ENCODE measurements around the gene RCAN3.
"Not testable (repeated sequence)": the region's sequence is repeated elsewhere in the genome, so short reads cannot be mapped to it uniquely, and the experiment has no call there.

Gene RCAN3

GRCh38 chr1:24514946-24515345 is 12.3 kb downstream of the RCAN3 start:
- Histone ChIP-seq H3K27ac (ENCODE audit: low read depth, low read length) (no peak overlapping the region), H3K36me3 (ENCODE audit: control insufficient read depth, insufficient read depth, low read length) (no peaks in the 10 kb centered on the region; the same call in none of the 2 replicates), H3K9ac (ENCODE audit: low read depth, low read length) (no peak overlapping the region), H3K4me1 (ENCODE audit: control insufficient read depth, insufficient read depth, low read length) (no peaks in the 10 kb centered on the region; the same call in 1 of the 2 replicates), H3K27me3 (ENCODE audit: control insufficient read depth, insufficient read depth, low read length) (no peaks in the 10 kb centered on the region), H3K9me3 (ENCODE audit: control insufficient read depth, insufficient read depth, low read length) (no peaks in the 10 kb centered on the region), H3K4me3 (ENCODE audit: low read depth, low read length) (no peak overlapping the region)

GRCh38 chr1:24515671-24516209 is 13.1 kb downstream of the RCAN3 start:
- H3K9ac ChIP-seq (ENCODE audit: low read depth, low read length); H3K9me3 ChIP-seq (ENCODE audit: control insufficient read depth, insufficient read depth, low read length); H3K27ac ChIP-seq (ENCODE audit: low read depth, low read length); H3K4me1 ChIP-seq (ENCODE audit: control insufficient read depth, insufficient read depth, low read length); H3K4me3 ChIP-seq (ENCODE audit: low read depth, low read length); H3K36me3 ChIP-seq (ENCODE audit: control insufficient read depth, insufficient read depth, low read length); H3K27me3 ChIP-seq (ENCODE audit: control insufficient read depth, insufficient read depth, low read length): not testable (repeated sequence)

DNA sequence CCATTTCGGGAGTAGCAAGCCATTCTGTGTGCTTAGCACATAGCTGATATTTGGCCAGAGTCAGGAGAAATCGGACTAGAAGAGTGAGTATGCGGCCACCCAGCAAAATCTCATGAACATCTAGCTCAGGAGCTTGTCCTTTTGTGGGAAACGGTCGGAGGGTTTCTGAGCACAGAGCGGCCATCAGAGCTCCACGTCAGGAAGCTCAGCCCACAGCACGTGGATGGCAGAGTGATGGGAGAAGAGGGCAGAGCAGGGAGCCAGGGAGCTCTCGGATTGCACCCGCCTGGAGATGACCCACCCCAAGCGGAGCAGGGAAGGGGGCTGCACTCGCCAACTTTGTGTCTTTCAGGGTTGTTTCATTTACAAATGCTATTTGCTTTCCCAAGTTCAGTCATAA is 13.9 kb downstream of the RCAN3 start:
- Histone ChIP-seq H3K27me3 (ENCODE audit: control insufficient read depth, insufficient read depth, low read length) (no peaks in the 10 kb centered on the region), H3K27ac (ENCODE audit: low read depth, low read length) (no peak overlapping the region), H3K9me3 (ENCODE audit: control insufficient read depth, insufficient read depth, low read length) (no peaks in the 10 kb centered on the region), H3K4me3 (ENCODE audit: low read depth, low read length) (no peak overlapping the region), H3K9ac (ENCODE audit: low read depth, low read length) (no peak overlapping the region), H3K4me1 (ENCODE audit: control insufficient read depth, insufficient read depth, low read length) (no peaks in the 10 kb centered on the region), H3K36me3 (ENCODE audit: control insufficient read depth, insufficient read depth, low read length) (no peaks in the 10 kb centered on the region; the same call in 1 of the 2 replicates)

GRCh38 chr1:24517898-24518297 is 15.3 kb downstream of the RCAN3 start:
- H3K4me1 ChIP-seq (ENCODE audit: control insufficient read depth, insufficient read depth, low read length), result no peaks in the 10 kb centered on the region
- H3K27ac ChIP-seq (ENCODE audit: low read depth, low read length), result no peak overlapping the region
- H3K4me3 ChIP-seq (ENCODE audit: low read depth, low read length), result no peak overlapping the region
- no peaks in the 10 kb centered on the region; the same call in 1 of the 2 replicates for H3K36me3 ChIP-seq (ENCODE audit: control insufficient read depth, insufficient read depth, low read length)
- H3K9ac ChIP-seq (ENCODE audit: low read depth, low read length), result no peak overlapping the region
- H3K9me3 ChIP-seq (ENCODE audit: control insufficient read depth, insufficient read depth, low read length), result no peaks in the 10 kb centered on the region
- no peaks in the 10 kb centered on the region for H3K27me3 ChIP-seq (ENCODE audit: control insufficient read depth, insufficient read depth, low read length)

GRCh38 chr1:24520282-24520681 is 17.6 kb downstream of the RCAN3 start:
- not testable (repeated sequence) for H3K9me3 ChIP-seq (ENCODE audit: control insufficient read depth, insufficient read depth, low read length); H3K27ac ChIP-seq (ENCODE audit: low read depth, low read length); H3K4me1 ChIP-seq (ENCODE audit: control insufficient read depth, insufficient read depth, low read length); H3K36me3 ChIP-seq (ENCODE audit: control insufficient read depth, insufficient read depth, low read length); H3K27me3 ChIP-seq (ENCODE audit: control insufficient read depth, insufficient read depth, low read length); H3K4me3 ChIP-seq (ENCODE audit: low read depth, low read length); H3K9ac ChIP-seq (ENCODE audit: low read depth, low read length)

DNA sequence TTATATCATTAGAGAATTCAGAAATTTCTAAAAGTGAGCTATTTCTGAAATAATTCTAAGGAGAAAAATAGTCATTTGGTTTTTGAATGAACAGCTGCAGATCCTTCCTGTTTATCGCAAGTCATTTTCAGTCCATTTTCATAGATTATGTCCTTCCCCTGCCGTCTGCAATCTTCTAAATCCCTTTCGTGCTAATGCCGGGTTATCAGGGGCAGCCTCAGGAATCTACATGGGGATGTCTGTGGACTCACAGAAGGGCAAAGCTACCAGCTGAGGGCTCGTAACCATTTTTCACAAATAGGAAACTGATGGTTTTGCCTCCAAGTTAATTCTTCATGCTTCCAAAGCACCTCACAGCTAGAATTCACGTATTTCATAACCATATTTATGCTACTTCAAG is 23.0 kb downstream of the RCAN3 start:
- H3K36me3 ChIP-seq (ENCODE audit: control insufficient read depth, insufficient read depth, low read length), result no peaks in the 10 kb centered on the region
- no peak overlapping the region for H3K27ac ChIP-seq (ENCODE audit: low read depth, low read length)
- H3K27me3 ChIP-seq (ENCODE audit: control insufficient read depth, insufficient read depth, low read length), result no peaks in the 10 kb centered on the region
- H3K4me1 ChIP-seq (ENCODE audit: control insufficient read depth, insufficient read depth, low read length), result no peaks in the 10 kb centered on the region
- no peak overlapping the region for H3K4me3 ChIP-seq (ENCODE audit: low read depth, low read length)
- H3K9ac ChIP-seq (ENCODE audit: low read depth, low read length), result no peak overlapping the region
- H3K9me3 ChIP-seq (ENCODE audit: control insufficient read depth, insufficient read depth, low read length), result no peaks in the 10 kb centered on the region

GRCh38 chr1:24526045-24526444 is 23.4 kb downstream of the RCAN3 start:
- H3K9me3 ChIP-seq (ENCODE audit: control insufficient read depth, insufficient read depth, low read length), result no peaks in the 10 kb centered on the region
- H3K27me3 ChIP-seq (ENCODE audit: control insufficient read depth, insufficient read depth, low read length), result no peaks in the 10 kb centered on the region
- H3K4me1 ChIP-seq (ENCODE audit: control insufficient read depth, insufficient read depth, low read length), result no peaks in the 10 kb centered on the region
- no peak overlapping the region for H3K4me3 ChIP-seq (ENCODE audit: low read depth, low read length)
- H3K27ac ChIP-seq (ENCODE audit: low read depth, low read length), result no peak overlapping the region
- peaks cover under 1% of the 10 kb centered on the region for H3K36me3 ChIP-seq (ENCODE audit: control insufficient read depth, insufficient read depth, low read length)
- H3K9ac ChIP-seq (ENCODE audit: low read depth, low read length), result no peak overlapping the region

DNA sequence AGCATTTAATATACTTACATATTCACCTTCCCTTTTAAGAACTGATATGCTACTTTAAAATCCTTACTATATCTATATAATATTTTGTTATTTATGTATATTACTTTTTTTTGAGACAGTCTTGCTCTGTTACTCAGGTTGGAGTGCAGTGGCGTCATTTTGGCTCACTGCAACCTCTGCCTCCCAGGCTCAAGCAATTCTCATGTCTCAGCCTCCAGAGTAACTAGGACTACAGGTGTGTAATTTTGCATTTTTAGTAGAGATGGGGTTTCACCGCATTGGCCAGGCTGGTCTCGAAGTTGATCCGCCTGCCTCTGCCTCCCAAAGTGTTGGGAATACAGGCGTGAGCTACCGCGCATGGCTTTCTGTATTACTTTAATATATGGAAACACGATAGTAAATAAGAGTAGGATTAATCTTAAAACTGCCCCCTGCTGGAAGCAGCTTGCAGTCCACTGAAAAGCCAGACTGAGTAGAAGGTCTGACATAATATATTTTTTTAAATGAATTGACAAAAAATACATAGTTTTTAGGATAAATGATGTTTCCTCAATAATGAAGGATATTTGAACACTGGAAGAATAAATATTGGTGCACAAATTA is 24.4 kb downstream of the RCAN3 start:
- H3K9ac ChIP-seq (ENCODE audit: low read depth, low read length), result no peak overlapping the region
- H3K4me3 ChIP-seq (ENCODE audit: low read depth, low read length), result no peak overlapping the region
- H3K27me3 ChIP-seq (ENCODE audit: control insufficient read depth, insufficient read depth, low read length), result no peaks in the 10 kb centered on the region
- H3K4me1 ChIP-seq (ENCODE audit: control insufficient read depth, insufficient read depth, low read length), result no peaks in the 10 kb centered on the region
- H3K27ac ChIP-seq (ENCODE audit: low read depth, low read length), result no peak overlapping the region
- H3K9me3 ChIP-seq (ENCODE audit: control insufficient read depth, insufficient read depth, low read length), result no peaks in the 10 kb centered on the region
- peaks cover 9% of the 10 kb centered on the region for H3K36me3 ChIP-seq (ENCODE audit: control insufficient read depth, insufficient read depth, low read length)

DNA sequence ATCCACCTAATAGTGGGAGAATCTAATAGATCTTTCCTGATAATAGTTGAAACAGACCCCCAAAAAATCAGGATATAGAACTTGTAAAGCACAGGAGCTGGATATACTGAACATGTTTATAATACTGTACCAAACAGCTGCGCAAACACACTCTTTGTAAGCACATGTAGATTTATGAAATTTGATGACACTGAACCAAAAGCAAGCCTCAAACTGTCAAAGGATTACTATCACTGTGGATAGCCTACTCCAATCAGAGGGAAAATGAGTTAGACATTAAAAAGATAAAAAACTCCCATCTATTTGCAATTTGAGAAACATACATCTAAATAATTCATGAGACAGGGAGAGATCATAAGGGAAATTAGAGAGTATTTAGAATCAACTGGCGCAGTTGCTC is 26.1 kb downstream of the RCAN3 start:
- H3K36me3 ChIP-seq (ENCODE audit: control insufficient read depth, insufficient read depth, low read length), result peaks cover 12% of the 10 kb centered on the region
- no peak overlapping the region for H3K27ac ChIP-seq (ENCODE audit: low read depth, low read length)
- no peaks in the 10 kb centered on the region for H3K9me3 ChIP-seq (ENCODE audit: control insufficient read depth, insufficient read depth, low read length)
- H3K4me3 ChIP-seq (ENCODE audit: low read depth, low read length), result no peak overlapping the region
- H3K4me1 ChIP-seq (ENCODE audit: control insufficient read depth, insufficient read depth, low read length), result no peaks in the 10 kb centered on the region
- H3K27me3 ChIP-seq (ENCODE audit: control insufficient read depth, insufficient read depth, low read length), result no peaks in the 10 kb centered on the region
- no peak overlapping the region for H3K9ac ChIP-seq (ENCODE audit: low read depth, low read length)

GRCh38 chr1:24529292-24529691 is 26.7 kb downstream of the RCAN3 start:
- H3K4me3 ChIP-seq (ENCODE audit: low read depth, low read length); H3K4me1 ChIP-seq (ENCODE audit: control insufficient read depth, insufficient read depth, low read length); H3K9me3 ChIP-seq (ENCODE audit: control insufficient read depth, insufficient read depth, low read length): not testable (repeated sequence)

DNA sequence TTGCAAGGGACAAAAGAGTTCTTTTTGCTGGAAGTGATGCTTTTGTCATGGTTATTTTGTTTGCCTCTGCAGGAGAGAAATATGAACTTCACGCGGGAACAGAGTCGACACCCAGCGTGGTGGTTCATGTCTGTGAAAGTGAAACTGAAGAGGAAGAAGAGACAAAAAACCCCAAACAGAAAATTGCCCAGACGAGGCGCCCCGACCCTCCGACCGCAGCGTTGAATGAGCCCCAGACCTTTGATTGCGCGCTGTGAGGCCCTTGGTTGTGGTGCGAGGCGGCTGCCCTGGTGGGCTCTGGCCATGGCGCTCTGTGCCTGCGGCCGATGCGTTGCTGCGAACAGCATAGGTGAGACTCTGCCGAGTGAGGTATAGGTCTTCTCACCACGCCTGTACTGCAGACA is 32.4 kb downstream of the RCAN3 start:
- no peak overlapping the region for H3K9ac ChIP-seq (ENCODE audit: low read depth, low read length)
- no peak overlapping the region for H3K4me3 ChIP-seq (ENCODE audit: low read depth, low read length)
- peaks cover 12% of the 10 kb centered on the region for H3K36me3 ChIP-seq (ENCODE audit: control insufficient read depth, insufficient read depth, low read length)
- H3K4me1 ChIP-seq (ENCODE audit: control insufficient read depth, insufficient read depth, low read length), result peaks cover 7% of the 10 kb centered on the region; the same call in 1 of the 2 replicates
- no peaks in the 10 kb centered on the region for H3K9me3 ChIP-seq (ENCODE audit: control insufficient read depth, insufficient read depth, low read length)
- H3K27ac ChIP-seq (ENCODE audit: low read depth, low read length), result no peak overlapping the region
- no peaks in the 10 kb centered on the region for H3K27me3 ChIP-seq (ENCODE audit: control insufficient read depth, insufficient read depth, low read length)

More at GRCh38 chr1:24529292-24529691, 26.7 kb downstream of the RCAN3 start:
- not testable (repeated sequence) for H3K27me3 ChIP-seq (ENCODE audit: control insufficient read depth, insufficient read depth, low read length); H3K9ac ChIP-seq (ENCODE audit: low read depth, low read length); H3K27ac ChIP-seq (ENCODE audit: low read depth, low read length)
- H3K36me3 ChIP-seq (ENCODE audit: control insufficient read depth, insufficient read depth, low read length), result peaks cover 12% of the 10 kb centered on the region

All from HUES48 (cell line).